ENCODE measurements around the gene EIF3J.
A peak's percentile ranks its signal among the peaks of the same experiment; 100 is the strongest.
"Not testable (repeated sequence)": the region's sequence is repeated elsewhere in the genome, so short reads cannot be mapped to it uniquely, and the experiment has no call there.

EIF3J gene

GRCh38 chr15:44536302-44536961, 515 bp upstream of the EIF3J start:
- H3K27ac ChIP-seq, result peak overlapping the region; percentile 100
- DNase-seq (ENCODE audit: low spot score), result peak; percentile 95
- CTCF ChIA-PET, result interaction anchor here (0.6 to 1.2 kb wide), 2 partner anchors 10 to 623 kb away, joined by 3 to 4 read pairs; no protein-coding TSS in a partner anchor
- POLR2A ChIA-PET (ENCODE audit: low non-redundant PET), result interaction anchor here (0.6 kb wide), 1 partner anchor 224 kb away, joined by 3 read pairs; no protein-coding TSS in a partner anchor
- TF ChIP-seq CTCF (conservative IDR thresholded peaks at IDR 0.05; ENCODE audit: low read depth), result peak; percentile 57

DNA sequence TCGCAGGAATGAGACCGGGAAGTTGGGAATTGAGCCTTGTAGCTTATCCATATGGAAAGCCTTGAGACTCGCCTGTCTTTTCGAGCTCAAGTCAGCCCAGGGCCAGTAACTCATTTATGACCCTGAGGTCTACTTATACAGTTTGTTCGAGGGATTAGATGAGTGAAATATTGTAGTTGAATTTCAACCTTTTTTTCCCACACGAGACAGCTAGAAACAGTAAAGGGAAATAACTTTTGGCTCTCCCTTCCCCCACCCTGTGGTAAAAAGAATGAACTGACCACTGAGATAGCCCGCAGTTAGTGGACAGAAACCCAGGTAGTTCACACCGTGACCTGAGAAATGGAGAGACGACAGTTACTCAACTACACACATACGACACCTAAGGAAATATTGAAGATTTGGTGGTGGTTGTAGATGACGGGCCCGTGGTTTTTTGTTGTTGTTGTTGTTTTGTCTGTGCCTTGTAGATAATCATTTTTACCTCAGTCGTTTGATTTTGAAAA, 841 bp downstream of the EIF3J start:
- ChIA-PET CTCF (interaction anchor here (0.6 to 1.3 kb wide), 3 partner anchors 8 to 82 kb away, joined by 3 read pairs; no protein-coding TSS in a partner anchor), POLR2A (ENCODE audit: low non-redundant PET) (no interaction called here)
- no peak for TF ChIP-seq CTCF (conservative IDR thresholded peaks at IDR 0.05; ENCODE audit: low read depth)
- DNase-seq (ENCODE audit: low spot score), result peak; percentile 23
- peak overlapping the region; percentile 100 for H3K27ac ChIP-seq

GRCh38 chr15:44541282-44541958, 4.5 kb downstream of the EIF3J start:
- TF ChIP-seq CTCF (conservative IDR thresholded peaks at IDR 0.05; ENCODE audit: low read depth), result no peak
- no peak overlapping the region for H3K27ac ChIP-seq
- ChIA-PET POLR2A (ENCODE audit: low non-redundant PET) (no interaction called here), CTCF (interaction anchor here (0.7 kb wide), 1 partner anchor 1774 kb away, joined by 3 read pairs; no protein-coding TSS in a partner anchor)
- DNase-seq (ENCODE audit: low spot score), result peak; percentile 21

DNA sequence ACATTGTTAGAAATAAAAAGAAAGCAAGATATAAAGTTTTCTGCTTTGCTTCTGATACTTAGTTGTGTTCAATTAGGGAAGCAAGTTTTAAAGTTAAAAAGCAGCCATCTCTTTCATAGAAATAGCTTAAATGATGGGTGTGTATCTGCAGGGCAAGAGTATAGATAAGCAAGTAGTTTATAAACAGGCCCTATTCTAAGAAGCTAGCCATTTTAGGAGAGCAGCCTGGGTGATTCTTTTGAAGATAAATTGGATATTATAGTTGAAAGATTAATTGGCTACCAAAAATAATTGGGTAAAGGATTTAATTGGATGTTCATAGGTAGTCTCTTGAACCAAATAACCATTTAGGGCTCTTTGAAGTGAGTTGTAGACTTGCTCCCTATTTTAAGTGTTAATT, 5.6 kb downstream of the EIF3J start:
- no peak overlapping the region for H3K27ac ChIP-seq
- CTCF ChIA-PET, result no interaction called here
- POLR2A ChIA-PET (ENCODE audit: low non-redundant PET), result interaction anchor here (0.9 kb wide), 1 partner anchor 12 kb away, joined by 3 read pairs; no protein-coding TSS in a partner anchor
- DNase-seq (ENCODE audit: low spot score), result no peak
- no peak for TF ChIP-seq CTCF (conservative IDR thresholded peaks at IDR 0.05; ENCODE audit: low read depth)

- DNase-seq (ENCODE audit: low spot score); CTCF ChIA-PET; POLR2A ChIA-PET (ENCODE audit: low non-redundant PET): not testable (repeated sequence)
- peak overlapping the region; percentile 25 for H3K27ac ChIP-seq
Measured at GRCh38 chr15:44544745-44545144, 7.8 kb downstream of the EIF3J start.

- peak; percentile 18; the same call in 1 of the 2 replicates for TF ChIP-seq CTCF (conservative IDR thresholded peaks at IDR 0.05; ENCODE audit: low read depth)
Measured at GRCh38 chr15:44545913-44546802, 9.2 kb downstream of the EIF3J start.

GRCh38 chr15:44549152-44549551, 12.2 kb downstream of the EIF3J start:
- CTCF ChIA-PET; DNase-seq (ENCODE audit: low spot score): not testable (repeated sequence)
- H3K27ac ChIP-seq, result peak overlapping the region; percentile 38
- POLR2A ChIA-PET (ENCODE audit: low non-redundant PET), result interaction anchor here (0.7 kb wide), 1 partner anchor 9 kb away, joined by 3 read pairs; no protein-coding TSS in a partner anchor

More at GRCh38 chr15:44545913-44546802, 9.2 kb downstream of the EIF3J start:
- H3K27ac ChIP-seq, result no peak overlapping the region
- ChIA-PET POLR2A (ENCODE audit: low non-redundant PET) (no interaction called here), CTCF (interaction anchor here (0.6 to 1.1 kb wide), 6 partner anchors 9 to 258 kb away, joined by 3 to 6 read pairs (median 4); partner anchors contain the start of gene EIF3J)
- DNase-seq (ENCODE audit: low spot score), result no peak
